Stimulated activated CD8-positive, alpha-beta memory T cell treated with anti-CD3 and anti-CD28 coated beads, Interleukin-4, amount 100 ng/mL, for 1 hour (primary cell): ENCODE data around the gene DTX4.

ENCODE experiments used
- DNase-seq, 2 donors: peaks; one replicate each; pipeline ENCODE4 v3.0.0-alpha.2; 2020; ENCODE audit warnings: low read depth in 2 of 2, low spot score in 1 of 2

Gene DTX4

DNA sequence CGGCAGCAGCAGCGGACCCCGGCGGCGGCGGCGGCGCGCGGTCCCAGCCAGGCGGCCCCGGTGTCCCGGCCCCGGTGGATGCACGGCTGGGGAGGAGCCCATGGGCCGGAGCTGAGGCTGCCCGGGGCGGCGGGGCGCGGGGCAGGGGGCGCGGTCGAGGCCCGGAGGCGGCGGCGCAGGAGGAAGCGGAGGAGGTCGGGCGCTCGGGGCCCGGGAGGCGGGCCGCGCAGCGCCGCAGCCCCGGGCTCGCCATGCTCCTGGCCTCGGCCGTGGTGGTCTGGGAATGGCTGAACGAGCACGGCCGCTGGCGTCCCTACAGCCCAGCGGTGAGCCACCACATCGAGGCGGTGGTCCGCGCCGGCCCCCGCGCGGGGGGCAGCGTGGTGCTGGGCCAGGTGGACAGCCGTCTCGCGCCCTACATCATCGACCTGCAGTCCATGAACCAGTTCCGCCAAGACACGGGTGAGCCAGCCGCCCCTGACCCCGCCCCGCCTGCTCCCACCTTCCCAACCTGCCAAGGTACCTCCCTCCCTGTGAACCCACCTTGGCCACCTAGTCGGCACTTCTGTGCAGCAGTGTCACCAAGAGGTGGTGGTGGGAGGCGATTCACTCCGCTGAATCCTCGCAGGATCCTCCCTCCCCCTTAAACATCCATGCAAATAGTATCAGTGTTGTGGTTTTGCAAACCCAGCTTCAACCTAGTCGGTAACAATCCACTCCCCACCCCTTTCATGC is 580 bp downstream of the DTX4 start:
- DNase-seq = no peak

DNA sequence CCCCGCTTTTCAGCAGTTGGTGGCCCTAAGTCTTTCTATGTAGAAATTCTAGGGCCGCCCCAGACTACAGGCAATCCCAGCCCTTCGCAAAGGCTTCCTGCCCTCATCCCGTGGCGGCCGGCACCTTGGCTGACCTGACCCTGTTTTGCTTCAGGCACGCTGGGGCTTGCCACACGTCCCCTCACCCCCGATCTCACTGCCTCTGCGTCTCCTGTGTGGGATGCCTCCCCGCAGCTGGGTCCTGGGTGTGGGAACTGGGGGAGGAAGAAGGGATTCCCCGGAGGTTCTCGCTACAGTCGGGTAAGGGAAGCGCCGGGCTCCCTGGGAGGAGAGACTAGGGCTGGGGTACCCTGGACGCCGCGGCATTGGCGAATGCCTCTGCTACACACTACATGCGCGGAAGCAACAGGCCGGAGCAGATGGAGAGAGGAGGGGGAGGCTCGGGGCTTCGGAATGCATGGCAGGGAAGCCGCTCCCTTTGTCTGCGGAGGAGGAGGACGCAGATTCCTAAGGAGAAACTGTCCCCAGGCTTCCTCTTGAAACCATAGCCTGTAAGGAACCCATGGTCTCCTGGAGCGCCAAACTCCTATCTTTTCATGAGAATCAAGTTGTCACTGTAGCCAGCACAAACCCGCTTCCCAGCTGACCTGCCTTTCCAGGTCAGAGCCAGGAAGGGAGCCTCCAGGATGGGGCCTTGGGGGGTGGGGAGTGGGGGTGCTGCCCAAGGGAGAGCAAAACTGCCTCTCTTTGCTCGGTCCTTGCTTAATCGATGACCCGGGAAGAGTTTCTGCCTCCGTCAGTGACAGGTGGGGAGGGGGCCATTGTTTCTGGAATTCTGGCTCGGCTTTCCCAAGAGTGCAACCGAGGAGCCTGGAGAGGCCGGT is 1.4 kb downstream of the DTX4 start:
- DNase-seq = no peak

DNA sequence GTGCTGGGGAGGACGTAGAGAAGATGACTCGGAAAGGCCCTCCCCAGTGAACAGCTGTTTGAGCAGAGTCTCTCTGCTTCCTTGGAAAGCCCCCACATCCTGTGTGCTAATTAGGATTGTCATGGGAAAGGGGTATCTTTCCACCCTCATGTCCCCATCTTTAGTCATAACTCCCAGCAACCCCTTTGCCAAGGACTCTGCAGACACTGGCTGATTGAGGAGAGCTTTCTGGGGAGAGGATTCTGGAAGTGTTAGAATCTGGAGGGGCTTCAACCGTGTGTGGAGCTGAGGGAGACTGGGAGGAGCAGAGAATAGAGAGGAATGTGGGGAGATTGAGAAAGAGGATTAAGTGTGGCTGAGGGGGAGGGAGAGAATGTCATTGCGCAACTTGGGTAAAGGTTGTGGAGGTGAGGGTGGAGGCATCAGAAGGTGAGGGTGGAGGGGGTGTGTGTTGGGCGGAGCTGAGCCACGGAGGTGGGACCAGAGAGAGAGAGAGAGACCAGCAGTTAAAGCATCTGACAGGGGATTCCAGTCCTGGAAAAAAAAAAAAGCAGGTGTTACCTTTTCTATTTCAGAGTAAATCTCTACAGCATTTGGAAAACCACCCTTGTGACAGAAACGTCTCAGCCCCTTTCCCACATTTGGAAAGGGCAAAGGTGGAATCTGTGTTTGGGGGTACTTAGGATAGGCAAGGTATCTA is 2.2 kb downstream of the DTX4 start:
- DNase-seq = no peak

- no peak for DNase-seq
Measured at GRCh38 chr11:59174664-59175033, 2.7 kb downstream of the DTX4 start.

DNA sequence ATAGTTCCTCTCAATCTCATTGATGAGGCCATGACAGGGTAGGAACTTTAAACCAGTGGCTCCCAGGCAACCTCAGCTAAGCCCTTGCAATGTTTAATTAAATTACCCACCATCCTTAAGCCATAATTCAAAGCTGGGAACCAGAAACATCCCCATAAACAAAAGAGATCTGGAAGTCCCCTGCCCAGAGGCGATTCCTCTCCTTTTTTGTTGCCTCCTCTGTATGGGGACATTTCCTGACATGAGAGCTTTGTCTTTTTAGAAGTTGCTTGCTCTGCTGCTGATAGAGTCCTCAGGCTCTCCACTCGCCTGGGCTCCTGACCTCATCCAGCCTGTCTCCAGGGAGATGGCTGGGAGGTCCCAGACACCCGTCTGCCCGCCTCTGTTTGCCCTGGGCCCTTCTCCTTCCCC is 3.2 kb downstream of the DTX4 start:
- no peak for DNase-seq

DNA sequence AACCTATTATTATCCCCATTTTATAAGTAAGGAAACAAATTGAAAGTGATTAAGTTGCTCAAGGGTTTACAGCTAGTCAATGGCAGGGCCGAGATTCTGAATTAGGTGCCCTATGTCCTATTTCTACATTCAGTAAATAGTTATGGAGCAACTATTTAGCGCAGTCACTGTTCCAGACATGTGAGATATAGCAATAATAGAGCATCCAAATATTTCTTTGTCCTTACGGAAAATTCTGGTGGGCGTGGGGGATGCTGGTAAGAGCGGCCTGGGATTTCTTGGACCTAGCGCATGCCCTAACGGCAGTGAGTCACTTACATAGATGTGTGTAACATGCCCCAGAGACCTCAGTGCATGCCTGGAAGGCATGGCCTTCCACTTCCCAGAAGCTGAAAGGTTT is 4.4 kb downstream of the DTX4 start:
- no peak for DNase-seq

GRCh38 chr11:59178402-59178801 is 6.5 kb downstream of the DTX4 start:
- no peak for DNase-seq

DNA sequence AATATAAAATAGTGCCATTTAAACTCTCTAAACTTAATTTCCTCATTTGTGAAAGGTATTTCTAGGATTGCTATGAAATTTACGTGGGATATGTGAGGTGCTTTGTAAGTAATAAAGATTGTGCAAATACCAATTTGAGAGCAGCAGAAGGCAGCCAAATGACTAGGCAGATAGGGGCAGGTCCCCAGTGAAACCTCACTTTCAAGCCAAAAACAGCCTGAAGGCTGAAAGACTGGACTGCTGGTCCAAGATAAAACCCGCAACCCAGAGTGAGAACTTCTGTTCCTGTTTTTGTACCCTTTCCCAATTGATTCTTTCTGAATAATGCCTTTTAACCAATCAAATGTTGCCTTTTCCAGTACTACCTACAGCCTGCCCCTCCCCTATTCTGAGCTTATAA is 7.2 kb downstream of the DTX4 start:
- no peak for DNase-seq

GRCh38 chr11:59180168-59180776 is 8.3 kb downstream of the DTX4 start:
- no peak for DNase-seq

- no peak for DNase-seq
Measured at GRCh38 chr11:59180907-59181306, 9.0 kb downstream of the DTX4 start.

- DNase-seq = no peak
Measured at GRCh38 chr11:59181746-59182456, 10.0 kb downstream of the DTX4 start.

DNA sequence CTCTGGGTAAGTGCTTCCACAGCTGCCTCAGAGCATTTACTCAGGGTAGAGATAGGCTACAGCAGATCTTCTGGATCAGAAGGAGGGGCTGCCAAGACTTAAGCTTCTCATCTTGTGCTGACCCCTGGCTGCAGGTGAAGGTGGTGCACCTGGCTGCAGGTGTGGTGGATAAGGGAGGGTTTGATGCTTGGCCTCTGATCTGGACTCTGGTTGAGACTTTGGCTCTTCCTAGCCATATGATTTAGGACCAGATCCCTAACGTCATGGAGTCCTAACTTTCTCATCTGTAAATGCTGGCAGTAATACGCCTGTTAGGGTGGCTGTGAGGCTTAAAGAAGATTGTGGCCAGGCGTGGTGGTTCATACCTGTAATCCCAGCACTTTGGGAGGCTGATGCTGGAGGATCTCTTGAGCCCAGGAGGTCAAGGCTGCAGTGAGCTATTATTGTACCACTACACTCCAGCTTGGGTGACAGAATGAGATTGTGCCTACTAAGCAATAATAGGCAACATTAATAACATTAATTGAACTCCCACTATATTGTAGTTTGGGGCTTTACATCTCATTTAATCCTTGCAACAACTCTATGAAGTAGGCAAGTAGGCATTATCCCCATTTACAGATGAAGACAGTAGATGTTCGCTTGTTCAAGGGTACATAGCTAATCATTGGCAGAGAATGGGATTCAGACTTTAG is 10.7 kb downstream of the DTX4 start:
- DNase-seq = no peak

DNA sequence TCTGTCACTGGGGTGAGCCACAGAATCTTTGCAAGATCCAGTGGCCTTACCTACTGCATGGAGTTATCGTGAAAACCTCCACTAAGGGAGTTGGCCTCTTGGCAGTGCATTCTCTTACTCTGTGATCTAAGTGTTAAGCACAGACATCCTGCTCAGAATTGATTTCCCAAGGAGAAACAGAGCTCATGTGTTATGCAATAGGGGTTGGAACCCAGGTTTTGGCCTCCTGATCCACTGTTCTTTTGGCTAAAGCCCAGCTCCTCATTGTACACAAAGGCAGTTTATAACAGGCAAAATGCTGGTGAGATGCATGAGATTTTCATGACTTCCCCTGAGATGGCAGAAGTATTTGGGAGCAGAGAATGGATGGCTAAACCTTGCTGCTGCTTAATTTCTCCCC is 11.8 kb downstream of the DTX4 start:
- no peak for DNase-seq

GRCh38 chr11:59184691-59185339 is 12.9 kb downstream of the DTX4 start:
- no peak for DNase-seq

- DNase-seq = no peak
Measured at GRCh38 chr11:59185386-59185945, 13.5 kb downstream of the DTX4 start.

DNA sequence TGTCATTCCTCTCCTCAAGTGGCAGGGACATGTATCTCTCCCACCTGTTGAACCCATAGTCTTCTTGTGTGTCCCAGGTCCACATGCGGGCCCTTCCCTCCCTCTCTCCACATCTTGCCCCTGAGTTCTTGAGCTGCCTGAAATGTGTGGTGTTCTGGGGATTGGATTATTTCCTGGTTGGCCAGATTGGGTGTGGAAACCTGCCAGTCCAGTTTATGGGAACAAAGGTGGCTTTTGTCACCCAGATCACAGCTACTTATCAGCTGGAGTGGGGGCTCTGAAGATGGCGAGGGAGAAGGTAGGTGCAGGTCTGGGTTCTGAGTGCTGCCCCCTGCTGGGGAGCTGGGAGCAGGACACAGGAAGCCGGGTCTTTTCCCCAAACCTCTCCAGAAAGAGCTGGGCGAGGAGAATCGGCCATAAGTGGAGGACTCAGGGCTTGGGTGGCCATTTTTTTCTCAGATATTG is 14.2 kb downstream of the DTX4 start:
- DNase-seq = peak in 1 of 2 donors; percentile 3

DNA sequence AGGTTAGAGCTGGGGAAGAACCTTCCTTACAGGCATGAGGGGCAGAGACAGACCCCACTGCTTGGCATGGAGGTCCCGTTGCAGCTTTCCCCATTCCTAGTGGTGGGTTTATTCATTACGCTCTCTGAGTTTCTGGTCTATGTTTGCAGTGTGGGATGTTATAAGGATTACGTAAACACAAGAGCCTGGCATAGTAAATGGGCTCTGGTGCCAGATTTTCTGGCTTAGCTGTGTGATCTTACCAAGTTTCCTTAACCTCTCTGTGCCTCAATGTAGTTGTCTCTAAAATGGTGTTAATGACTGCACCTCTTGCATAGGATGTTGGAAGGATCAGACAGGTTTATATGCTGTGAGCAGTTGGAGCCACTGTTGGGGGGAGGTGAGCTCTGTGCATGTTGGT is 15.1 kb downstream of the DTX4 start:
- DNase-seq = no peak

DNA sequence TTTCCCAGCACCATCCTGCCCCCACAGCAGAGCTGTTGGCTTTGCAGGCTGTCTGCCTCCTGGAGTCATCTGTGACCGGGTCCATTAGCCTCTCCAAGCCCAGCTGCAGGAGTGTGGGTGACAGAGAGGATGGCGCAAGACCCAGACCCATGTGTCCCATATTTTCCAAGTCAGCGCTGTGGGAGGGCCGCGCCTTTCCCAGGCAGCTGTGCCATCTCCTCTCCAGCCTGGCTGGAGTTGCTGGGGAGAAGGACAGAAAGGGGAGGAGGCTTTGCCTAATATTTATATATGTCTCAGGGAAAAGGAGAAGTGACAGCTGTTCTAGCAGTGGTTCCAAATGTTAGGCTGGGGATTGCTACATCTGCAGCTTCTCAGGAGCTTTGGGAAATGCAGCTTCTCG is 15.7 kb downstream of the DTX4 start:
- DNase-seq = no peak

DNA sequence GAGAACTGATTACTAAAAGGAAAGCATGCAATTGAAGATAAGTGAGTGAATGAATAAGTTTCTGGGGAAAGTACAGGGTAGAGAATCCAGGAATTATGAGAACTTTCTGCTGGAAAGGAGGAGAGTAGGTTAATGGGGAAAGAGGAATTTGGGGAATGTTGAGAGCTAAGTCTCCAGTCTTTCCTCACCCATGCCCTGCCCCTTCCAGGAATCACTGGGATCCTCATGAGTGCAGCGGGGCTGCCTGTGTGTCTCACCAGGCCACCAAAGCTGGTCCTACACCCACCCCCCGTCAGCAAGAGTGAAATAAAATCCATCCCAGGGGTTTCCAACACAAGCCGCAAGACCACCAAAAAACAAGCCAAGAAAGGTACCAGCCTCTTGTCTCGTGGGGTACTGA is 17.0 kb downstream of the DTX4 start:
- no peak for DNase-seq
